Measurements from ENCODE around the gene AWAT2.

DNA sequence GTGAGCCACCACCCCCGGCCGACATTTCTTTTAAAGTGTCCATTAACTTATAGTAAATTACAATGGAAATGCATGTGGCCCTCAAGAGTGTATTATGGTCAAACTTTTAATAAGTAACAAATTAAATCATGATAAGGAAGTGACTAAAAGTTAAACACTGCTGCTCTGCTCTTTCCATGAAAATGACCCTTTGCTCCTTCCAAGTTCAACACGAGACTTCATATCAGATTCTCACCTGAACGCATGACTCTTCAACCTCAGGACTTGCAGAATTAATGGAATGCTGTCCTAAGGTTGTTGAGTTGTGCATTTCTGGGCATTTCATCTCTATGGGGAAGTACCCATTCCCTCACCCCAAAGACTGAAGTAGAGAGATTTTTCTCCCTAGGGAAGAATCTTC is 27.1 kb downstream of the AWAT2 start:
- TF ChIP-seq EZH2phosphoT487 (IDR thresholded peaks at IDR 0.05; ENCODE audit: unreplicated experiment) (no peak), EZH2 (IDR thresholded peaks at IDR 0.05; ENCODE audit: low read depth, unreplicated experiment) (no peak)
- TF ChIP-seq, protein P1, sequence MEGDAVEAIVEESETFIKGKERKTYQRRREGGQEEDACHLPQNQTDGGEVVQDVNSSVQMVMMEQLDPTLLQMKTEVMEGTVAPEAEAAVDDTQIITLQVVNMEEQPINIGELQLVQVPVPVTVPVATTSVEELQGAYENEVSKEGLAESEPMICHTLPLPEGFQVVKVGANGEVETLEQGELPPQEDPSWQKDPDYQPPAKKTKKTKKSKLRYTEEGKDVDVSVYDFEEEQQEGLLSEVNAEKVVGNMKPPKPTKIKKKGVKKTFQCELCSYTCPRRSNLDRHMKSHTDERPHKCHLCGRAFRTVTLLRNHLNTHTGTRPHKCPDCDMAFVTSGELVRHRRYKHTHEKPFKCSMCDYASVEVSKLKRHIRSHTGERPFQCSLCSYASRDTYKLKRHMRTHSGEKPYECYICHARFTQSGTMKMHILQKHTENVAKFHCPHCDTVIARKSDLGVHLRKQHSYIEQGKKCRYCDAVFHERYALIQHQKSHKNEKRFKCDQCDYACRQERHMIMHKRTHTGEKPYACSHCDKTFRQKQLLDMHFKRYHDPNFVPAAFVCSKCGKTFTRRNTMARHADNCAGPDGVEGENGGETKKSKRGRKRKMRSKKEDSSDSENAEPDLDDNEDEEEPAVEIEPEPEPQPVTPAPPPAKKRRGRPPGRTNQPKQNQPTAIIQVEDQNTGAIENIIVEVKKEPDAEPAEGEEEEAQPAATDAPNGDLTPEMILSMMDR (conservative IDR thresholded peaks at IDR 0.05; ENCODE audit: low read depth in 2 of 2) = no peak

Data from GM23338 (cell line).